ENCODE data around the gene NR2E3. TPM values are rescaled to one million over a fixed set of nuclear protein-coding genes. Genes with fewer than 3 reads are reported as not detected.

Gene NR2E3
- polyA plus RNA-seq, 4 donors: 0.07 to 0.89 (median 0.26) TPM

- DNase-seq: no peak
- H3K9me3 ChIP-seq (ENCODE audit: control insufficient read depth in 2 of 2, insufficient read depth in 1 of 2, low read depth in 1 of 2, low read length in 1 of 2): no peaks in the 10 kb centered on the region
- H3K4me1 ChIP-seq (ENCODE audit: control insufficient read depth in 3 of 3, insufficient read depth in 2 of 3, low read depth in 1 of 3, low read length in 2 of 3): no peaks in the 10 kb centered on the region
- no peak overlapping the region for H3K4me3 ChIP-seq (ENCODE audit: low read depth in 1 of 3, low read length in 3 of 3)
- H3K27me3 ChIP-seq (ENCODE audit: control insufficient read depth in 3 of 3, insufficient read depth in 3 of 3, low read length in 3 of 3): no peaks in the 10 kb centered on the region
- WGBS, 3 donors: 88 to 89% (median 89%) methylated on average over 6 of the region's 6 CpGs
- H3K27ac ChIP-seq (ENCODE audit: low read depth in 1 of 3, low read length in 2 of 3): no peak overlapping the region
- no peak for FAIRE-seq
- peaks cover 0 to 12% (median 0%) of the 10 kb centered on the region in 3 donors for H3K36me3 ChIP-seq (ENCODE audit: control insufficient read depth in 3 of 3, insufficient read depth in 2 of 3, low read depth in 1 of 3, low read length in 3 of 3)
Measured at GRCh38 chr15:71779073-71779797, 31.1 kb upstream of the NR2E3 start.

- Histone ChIP-seq H3K36me3 (ENCODE audit: control insufficient read depth in 3 of 3, insufficient read depth in 2 of 3, low read depth in 1 of 3, low read length in 3 of 3) (peaks cover 0 to 10% (median 0%) of the 10 kb centered on the region in 3 donors), H3K4me1 (ENCODE audit: control insufficient read depth in 3 of 3, insufficient read depth in 2 of 3, low read depth in 1 of 3, low read length in 2 of 3) (no peaks in the 10 kb centered on the region), H3K4me3 (ENCODE audit: low read depth in 1 of 3, low read length in 3 of 3) (no peak overlapping the region), H3K9me3 (ENCODE audit: control insufficient read depth in 2 of 2, insufficient read depth in 1 of 2, low read depth in 1 of 2, low read length in 1 of 2) (no peaks in the 10 kb centered on the region), H3K27ac (ENCODE audit: low read depth in 1 of 3, low read length in 2 of 3) (no peak overlapping the region), H3K27me3 (ENCODE audit: control insufficient read depth in 3 of 3, insufficient read depth in 3 of 3, low read length in 3 of 3) (no peaks in the 10 kb centered on the region)
- FAIRE-seq (no peak), DNase-seq (peak; percentile 19 to 66)
- 13 to 17% (median 16%) methylated on average over 13 of the region's 13 CpGs for WGBS, 3 donors
Measured at GRCh38 chr15:71780115-71780976, 30.0 kb upstream of the NR2E3 start.

GRCh38 chr15:71781179-71781964 lies 29.0 kb upstream of the NR2E3 start:
- H3K9me3 ChIP-seq (ENCODE audit: control insufficient read depth in 2 of 2, insufficient read depth in 1 of 2, low read depth in 1 of 2, low read length in 1 of 2): no peaks in the 10 kb centered on the region
- DNase-seq: no peak
- H3K27me3 ChIP-seq (ENCODE audit: control insufficient read depth in 3 of 3, insufficient read depth in 3 of 3, low read length in 3 of 3): no peaks in the 10 kb centered on the region
- H3K36me3 ChIP-seq (ENCODE audit: control insufficient read depth in 3 of 3, insufficient read depth in 2 of 3, low read depth in 1 of 3, low read length in 3 of 3): peaks cover 0 to 10% (median 0%) of the 10 kb centered on the region in 3 donors
- H3K27ac ChIP-seq (ENCODE audit: low read depth in 1 of 3, low read length in 2 of 3): no peak overlapping the region
- no peaks in the 10 kb centered on the region for H3K4me1 ChIP-seq (ENCODE audit: control insufficient read depth in 3 of 3, insufficient read depth in 2 of 3, low read depth in 1 of 3, low read length in 2 of 3)
- no peak for FAIRE-seq
- 72 to 86% (median 81%) methylated on average over 9 of the region's 9 CpGs for WGBS, 3 donors
- no peak overlapping the region for H3K4me3 ChIP-seq (ENCODE audit: low read depth in 1 of 3, low read length in 3 of 3)

GRCh38 chr15:71781965-71782265 lies 28.4 kb upstream of the NR2E3 start:
- no peak for FAIRE-seq
- 84 to 91% (median 91%) methylated on average over 8 of the region's 8 CpGs for WGBS, 3 donors

GRCh38 chr15:71782422-71783165 lies 27.8 kb upstream of the NR2E3 start:
- H3K4me3 ChIP-seq (ENCODE audit: low read depth in 1 of 3, low read length in 3 of 3): no peak overlapping the region
- H3K4me1 ChIP-seq (ENCODE audit: control insufficient read depth in 3 of 3, insufficient read depth in 2 of 3, low read depth in 1 of 3, low read length in 2 of 3): no peaks in the 10 kb centered on the region
- H3K27ac ChIP-seq (ENCODE audit: low read depth in 1 of 3, low read length in 2 of 3): no peak overlapping the region
- no peaks in the 10 kb centered on the region for H3K9me3 ChIP-seq (ENCODE audit: control insufficient read depth in 2 of 2, insufficient read depth in 1 of 2, low read depth in 1 of 2, low read length in 1 of 2)
- WGBS, 3 donors: 68 to 77% (median 75%) methylated on average over 10 of the region's 10 CpGs
- FAIRE-seq: no peak
- no peaks in the 10 kb centered on the region for H3K27me3 ChIP-seq (ENCODE audit: control insufficient read depth in 3 of 3, insufficient read depth in 3 of 3, low read length in 3 of 3)
- H3K36me3 ChIP-seq (ENCODE audit: control insufficient read depth in 3 of 3, insufficient read depth in 2 of 3, low read depth in 1 of 3, low read length in 3 of 3): peaks cover 0 to 3% (median 0%) of the 10 kb centered on the region in 3 donors
- no peak for DNase-seq

More at GRCh38 chr15:71781965-71782265, 28.4 kb upstream of the NR2E3 start:
- no peaks in the 10 kb centered on the region for H3K4me1 ChIP-seq (ENCODE audit: control insufficient read depth in 3 of 3, insufficient read depth in 2 of 3, low read depth in 1 of 3, low read length in 2 of 3)
- H3K4me3 ChIP-seq (ENCODE audit: low read depth in 1 of 3, low read length in 3 of 3): no peak overlapping the region
- peaks cover 0 to 10% (median 0%) of the 10 kb centered on the region in 3 donors for H3K36me3 ChIP-seq (ENCODE audit: control insufficient read depth in 3 of 3, insufficient read depth in 2 of 3, low read depth in 1 of 3, low read length in 3 of 3)
- H3K9me3 ChIP-seq (ENCODE audit: control insufficient read depth in 2 of 2, insufficient read depth in 1 of 2, low read depth in 1 of 2, low read length in 1 of 2): no peaks in the 10 kb centered on the region
- H3K27me3 ChIP-seq (ENCODE audit: control insufficient read depth in 3 of 3, insufficient read depth in 3 of 3, low read length in 3 of 3): no peaks in the 10 kb centered on the region
- no peak for DNase-seq
- H3K27ac ChIP-seq (ENCODE audit: low read depth in 1 of 3, low read length in 2 of 3): no peak overlapping the region

GRCh38 chr15:71784719-71785118 lies 25.6 kb upstream of the NR2E3 start:
- peaks cover 0 to 14% (median 0%) of the 10 kb centered on the region in 3 donors for H3K4me1 ChIP-seq (ENCODE audit: control insufficient read depth in 3 of 3, insufficient read depth in 2 of 3, low read depth in 1 of 3, low read length in 2 of 3)
- H3K4me3 ChIP-seq (ENCODE audit: low read depth in 1 of 3, low read length in 3 of 3): no peak overlapping the region
- no peaks in the 10 kb centered on the region for H3K36me3 ChIP-seq (ENCODE audit: control insufficient read depth in 3 of 3, insufficient read depth in 2 of 3, low read depth in 1 of 3, low read length in 3 of 3)
- H3K9me3 ChIP-seq (ENCODE audit: control insufficient read depth in 2 of 2, insufficient read depth in 1 of 2, low read depth in 1 of 2, low read length in 1 of 2): no peaks in the 10 kb centered on the region
- WGBS, 3 donors: 72 to 73% (median 73%) methylated on average over 6 of the region's 6 CpGs
- no peak overlapping the region for H3K27ac ChIP-seq (ENCODE audit: low read depth in 1 of 3, low read length in 2 of 3)
- H3K27me3 ChIP-seq (ENCODE audit: control insufficient read depth in 3 of 3, insufficient read depth in 3 of 3, low read length in 3 of 3): no peaks in the 10 kb centered on the region
- FAIRE-seq: no peak
- DNase-seq: no peak

GRCh38 chr15:71785996-71786395 lies 24.4 kb upstream of the NR2E3 start:
- Histone ChIP-seq H3K4me1 (ENCODE audit: control insufficient read depth in 3 of 3, insufficient read depth in 2 of 3, low read depth in 1 of 3, low read length in 2 of 3) (peaks cover 0 to 25% (median 0%) of the 10 kb centered on the region in 3 donors), H3K27me3 (ENCODE audit: control insufficient read depth in 3 of 3, insufficient read depth in 3 of 3, low read length in 3 of 3) (no peaks in the 10 kb centered on the region), H3K9me3 (ENCODE audit: control insufficient read depth in 2 of 2, insufficient read depth in 1 of 2, low read depth in 1 of 2, low read length in 1 of 2) (peaks cover 0 to under 1% of the 10 kb centered on the region in 2 donors), H3K27ac (ENCODE audit: low read depth in 1 of 3, low read length in 2 of 3) (no peak overlapping the region), H3K4me3 (ENCODE audit: low read depth in 1 of 3, low read length in 3 of 3) (no peak overlapping the region), H3K36me3 (ENCODE audit: control insufficient read depth in 3 of 3, insufficient read depth in 2 of 3, low read depth in 1 of 3, low read length in 3 of 3) (no peaks in the 10 kb centered on the region)
- DNase-seq (no peak), FAIRE-seq (no peak)
- 86 to 95% (median 90%) methylated on average over 2 of the region's 2 CpGs for WGBS, 3 donors
